ENCODE measurements around the gene HPS1. TPM values are rescaled to one million over a fixed set of nuclear protein-coding genes. Genes with fewer than 3 reads are reported as not detected.

The HPS1 gene
- total and polyA plus RNA-seq, 2 of the 8 experiments (the other 6 are each of a cell fraction or from before 2014, with no cell fraction given): 38.7 to 61.7 TPM

DNA sequence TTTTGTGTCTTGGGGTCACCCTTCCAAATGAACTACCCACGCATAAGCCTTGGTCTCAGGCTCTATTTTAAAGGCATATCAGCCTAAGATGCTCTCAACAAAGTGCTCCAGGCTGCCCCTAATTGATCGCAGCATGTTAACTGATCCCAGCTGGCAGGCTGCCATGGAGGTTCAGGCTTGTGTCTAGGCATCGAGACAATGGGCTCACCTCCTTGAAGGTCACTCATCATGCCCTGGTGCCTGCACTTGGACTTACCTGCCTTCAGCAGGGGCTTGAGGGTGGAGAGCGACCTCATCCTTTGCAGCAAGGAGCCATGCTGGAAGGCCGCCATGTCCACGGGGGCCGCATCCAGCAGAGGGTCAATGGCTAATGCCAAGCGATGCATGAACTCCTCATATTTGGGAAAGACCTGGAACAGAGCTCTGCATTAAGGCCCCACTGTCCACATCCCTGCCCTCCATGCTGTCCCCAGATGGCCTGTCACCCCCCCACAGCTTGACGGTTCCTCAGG lies 49.6 kb downstream of the HPS1 start:
- Histone ChIP-seq H4K91ac (replicated peaks; ENCODE audit: insufficient read length, low read length) (no peak overlapping the region), H2BK20ac (ENCODE audit: low read length) (no peak overlapping the region), H3K4ac (replicated peaks; ENCODE audit: insufficient read length, low read depth, low read length) (no peak overlapping the region), H3K23ac (ENCODE audit: insufficient read length) (no peak overlapping the region), H4K8ac (ENCODE audit: extremely low read depth, insufficient read depth, low read length) (no peak overlapping the region), H3K56ac (replicated peaks; ENCODE audit: insufficient read length, low read depth, low read length) (no peak overlapping the region), H3K4me2 (ENCODE audit: insufficient read depth in 1 of 2, low read depth in 2 of 2, low read length in 2 of 2) (no peak overlapping the region), H2AK5ac (ENCODE audit: low read depth, low read length) (no peak overlapping the region), H2BK120ac (replicated peaks; ENCODE audit: low read depth, low read length) (no peak overlapping the region), H2AFZ (ENCODE audit: low read length) (no peak overlapping the region), H3K9ac (replicated peaks in 1 of 4; ENCODE audit: extremely low read depth in 1 of 4, low read depth in 3 of 4, low read length in 3 of 4) (no peak overlapping the region), H3K36me3 (ENCODE audit: control insufficient read depth in 2 of 4, insufficient read depth in 4 of 4, low read length in 3 of 4) (no peaks in the 10 kb centered on the region), H2BK12ac (ENCODE audit: low read depth, low read length) (no peak overlapping the region), H2BK15ac (ENCODE audit: low read length) (no peak overlapping the region), H4K20me1 (replicated peaks in 1 of 2; ENCODE audit: control insufficient read depth in 1 of 2, insufficient read depth in 2 of 2, low read length in 2 of 2) (peaks cover 2% of the 10 kb centered on the region in 2 experiments), H3K14ac (ENCODE audit: insufficient read length) (no peak overlapping the region), H3K27ac (ENCODE audit: low read depth, low read length) (no peak overlapping the region), H3K18ac (ENCODE audit: extremely low read depth, low read length) (no peak overlapping the region), H3K9me3 (ENCODE audit: insufficient read depth in 2 of 2, low read depth in 1 of 2, low read length in 1 of 2) (no peaks in the 10 kb centered on the region), H3K27me3 (replicated peaks in 1 of 4; ENCODE audit: control insufficient read depth in 3 of 4, extremely low read depth in 1 of 4, insufficient read depth in 3 of 4, low read length in 3 of 4) (no peaks in the 10 kb centered on the region), H3K79me2 (ENCODE audit: control insufficient read depth in 1 of 2, insufficient read depth in 2 of 2, low read length in 2 of 2) (no peaks in the 10 kb centered on the region), H3K4me3 (ENCODE audit: extremely low read depth in 1 of 4, insufficient read depth in 2 of 4, low read depth in 3 of 4, low read length in 4 of 4) (no peak overlapping the region), H2BK5ac (ENCODE audit: low read depth, low read length) (no peak overlapping the region), H3K23me2 (ENCODE audit: low read depth, low read length) (peaks cover 1% of the 10 kb centered on the region; the same call in 1 of the 2 replicates), H3K4me1 (replicated peaks in 1 of 4; ENCODE audit: control insufficient read depth in 3 of 4, insufficient read depth in 4 of 4, low read length in 3 of 4) (no peaks in the 10 kb centered on the region), H4K5ac (ENCODE audit: insufficient read length, low read depth, low read length) (no peak overlapping the region), H3K79me1 (ENCODE audit: low read depth, low read length) (no peaks in the 10 kb centered on the region)
- no peak for FAIRE-seq
- DNase-seq (ENCODE audit: low read depth in 1 of 2, low spot score in 2 of 2): no peak
- 91% methylated on average over 9 of the region's 9 CpGs; no CpG with 5 or more reads in 1 of the 2 experiments for WGBS, 2 experiments (ENCODE audit: extremely low coverage in 1 of 2, insufficient coverage in 1 of 2, insufficient read length in 1 of 2, insufficient replicate concordance in 2 of 2, low coverage in 1 of 2, low lambda C conversion rate in 2 of 2, missing lambda C conversion rate in 1 of 2)
- ChIA-PET CTCF (ENCODE audit: partially characterized antibody) (interaction anchor here (1.3 to 1.5 kb wide), 2 partner anchors 12 to 28 kb away, joined by 3 to 5 read pairs; no protein-coding TSS in a partner anchor), POLR2A (ENCODE audit: partially characterized antibody) (no interaction called here)
- TF ChIP-seq TBP (IDR thresholded peaks at IDR 0.05; ENCODE audit: low read depth, low read length) (no peak), POLR2A (IDR thresholded peaks at IDR 0.05; ENCODE audit: control extremely low read depth in 1 of 2, low read depth in 2 of 2, low read length in 2 of 2) (no peak), POLR2AphosphoS5 (IDR thresholded peaks at IDR 0.05; ENCODE audit: low read depth, low read length) (no peak), KDM4A (IDR thresholded peaks at IDR 0.05; ENCODE audit: low read depth, low read length, severe bottlenecking) (no peak), CTBP2 (IDR thresholded peaks at IDR 0.05; ENCODE audit: borderline replicate concordance, insufficient read depth, insufficient read length, low read length) (no peak), CHD1 (IDR thresholded peaks at IDR 0.05; ENCODE audit: low read depth, low read length) (no peak), CREB1 (IDR thresholded peaks at IDR 0.05) (no peak), HDAC2 (IDR thresholded peaks at IDR 0.05; ENCODE audit: borderline replicate concordance in 1 of 2, low read depth in 2 of 2, low read length in 2 of 2) (no peak), TAF1 (IDR thresholded peaks at IDR 0.05; ENCODE audit: low read depth, low read length) (no peak), TAF7 (optimal IDR thresholded peaks at IDR 0.05; ENCODE audit: borderline replicate concordance, low read depth, low read length) (no peak), JUND (IDR thresholded peaks at IDR 0.05; ENCODE audit: low read length) (no peak)

Data from H1 (cell line).